ENCODE results near the gene SLC48A1.

SLC48A1 gene

GRCh38 chr12:47779301-47779942 is 6.4 kb downstream of the SLC48A1 start:
- peak; percentile 86 for ATAC-seq
- TF ChIP-seq ESRRG (CRISPR knock-in tag; IDR thresholded peaks at IDR 0.05) (no peak), ARNTL (CRISPR knock-in tag; IDR thresholded peaks at IDR 0.05; ENCODE audit: borderline replicate concordance, low read depth) (no peak), SNAI2 (CRISPR knock-in tag; IDR thresholded peaks at IDR 0.05) (no peak), TOX (CRISPR knock-in tag; IDR thresholded peaks at IDR 0.05; ENCODE audit: borderline replicate concordance) (no peak), ZFP30 (CRISPR knock-in tag; IDR thresholded peaks at IDR 0.05) (no peak), ZC3H10 (CRISPR knock-in tag; IDR thresholded peaks at IDR 0.05) (no peak), TCF4 (CRISPR knock-in tag; IDR thresholded peaks at IDR 0.05; ENCODE audit: borderline replicate concordance) (no peak), CREB5 (CRISPR knock-in tag; IDR thresholded peaks at IDR 0.05; ENCODE audit: low read depth) (no peak), ISL1 (CRISPR knock-in tag; IDR thresholded peaks at IDR 0.05) (no peak), PPARA (CRISPR knock-in tag; IDR thresholded peaks at IDR 0.05; ENCODE audit: borderline replicate concordance) (no peak), RARB (CRISPR knock-in tag; IDR thresholded peaks at IDR 0.05) (no peak), ZNF565 (CRISPR knock-in tag; conservative IDR thresholded peaks at IDR 0.05; ENCODE audit: low read depth) (no peak), TSHZ2 (CRISPR knock-in tag; IDR thresholded peaks at IDR 0.05) (no peak), ZNF8 (CRISPR knock-in tag; IDR thresholded peaks at IDR 0.05) (no peak)
- TF ChIP-seq, protein P1, sequence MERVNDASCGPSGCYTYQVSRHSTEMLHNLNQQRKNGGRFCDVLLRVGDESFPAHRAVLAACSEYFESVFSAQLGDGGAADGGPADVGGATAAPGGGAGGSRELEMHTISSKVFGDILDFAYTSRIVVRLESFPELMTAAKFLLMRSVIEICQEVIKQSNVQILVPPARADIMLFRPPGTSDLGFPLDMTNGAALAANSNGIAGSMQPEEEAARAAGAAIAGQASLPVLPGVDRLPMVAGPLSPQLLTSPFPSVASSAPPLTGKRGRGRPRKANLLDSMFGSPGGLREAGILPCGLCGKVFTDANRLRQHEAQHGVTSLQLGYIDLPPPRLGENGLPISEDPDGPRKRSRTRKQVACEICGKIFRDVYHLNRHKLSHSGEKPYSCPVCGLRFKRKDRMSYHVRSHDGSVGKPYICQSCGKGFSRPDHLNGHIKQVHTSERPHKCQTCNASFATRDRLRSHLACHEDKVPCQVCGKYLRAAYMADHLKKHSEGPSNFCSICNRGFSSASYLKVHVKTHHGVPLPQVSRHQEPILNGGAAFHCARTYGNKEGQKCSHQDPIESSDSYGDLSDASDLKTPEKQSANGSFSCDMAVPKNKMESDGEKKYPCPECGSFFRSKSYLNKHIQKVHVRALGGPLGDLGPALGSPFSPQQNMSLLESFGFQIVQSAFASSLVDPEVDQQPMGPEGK (CRISPR knock-in tag; IDR thresholded peaks at IDR 0.05; ENCODE audit: borderline replicate concordance) = no peak

GRCh38 chr12:47779943-47780504 is 7.0 kb downstream of the SLC48A1 start:
- ATAC-seq = peak; percentile 11; the same call in 2 of the 3 replicates
- TF ChIP-seq TSHZ2 (CRISPR knock-in tag; IDR thresholded peaks at IDR 0.05) = no peak
- TF ChIP-seq ZFP3 (CRISPR knock-in tag; IDR thresholded peaks at IDR 0.05) = no peak
- no peak for TF ChIP-seq CSDC2 (CRISPR knock-in tag; IDR thresholded peaks at IDR 0.05)
- no peak for TF ChIP-seq ZNF565 (CRISPR knock-in tag; conservative IDR thresholded peaks at IDR 0.05; ENCODE audit: low read depth)
- no peak for TF ChIP-seq ZFP30 (CRISPR knock-in tag; IDR thresholded peaks at IDR 0.05)
- no peak for TF ChIP-seq ESRRG (CRISPR knock-in tag; IDR thresholded peaks at IDR 0.05)
- no peak for TF ChIP-seq CREB5 (CRISPR knock-in tag; IDR thresholded peaks at IDR 0.05; ENCODE audit: low read depth)
- no peak for TF ChIP-seq TCF4 (CRISPR knock-in tag; IDR thresholded peaks at IDR 0.05; ENCODE audit: borderline replicate concordance)
- TF ChIP-seq CSRNP3 (CRISPR knock-in tag; IDR thresholded peaks at IDR 0.05) = no peak
- no peak for TF ChIP-seq ISL1 (CRISPR knock-in tag; IDR thresholded peaks at IDR 0.05)
- TF ChIP-seq TOX (CRISPR knock-in tag; IDR thresholded peaks at IDR 0.05; ENCODE audit: borderline replicate concordance) = no peak
- no peak for TF ChIP-seq RARB (CRISPR knock-in tag; IDR thresholded peaks at IDR 0.05)

Measured in SK-N-SH treated with all-trans-retinoic acid at 6 μM for 48 hours (cell line).